ENCODE data around the gene HEXIM2. TPM values are rescaled to one million over a fixed set of nuclear protein-coding genes. Genes with fewer than 3 reads are reported as not detected.
A peak's percentile ranks its signal among the peaks of the same experiment; 100 is the strongest.

HEXIM2 gene
- total and polyA plus RNA-seq, 2 of the 13 experiments (the other 11 are each of a cell fraction or from before 2014, with no cell fraction given) = 27.1 to 32.4 TPM

- TF ChIP-seq ZNF101 (CRISPR knock-in tag; IDR thresholded peaks at IDR 0.05; ENCODE audit: borderline replicate concordance, low read depth) (no peak; the same call in 1 of the 2 replicates), WIZ (CRISPR knock-in tag; IDR thresholded peaks at IDR 0.05) (0 out of 2 replicates have a peak, but pooled peaks have one; percentile 28), ZNF543 (CRISPR knock-in tag; IDR thresholded peaks at IDR 0.05) (no peak; the same call in 1 of the 2 replicates), ZNF382 (CRISPR knock-in tag; IDR thresholded peaks at IDR 0.05; ENCODE audit: borderline replicate concordance) (no peak), NR2F2 (IDR thresholded peaks at IDR 0.05; ENCODE audit: borderline replicate concordance, low read depth) (0 out of 2 replicates have a peak, but pooled peaks have one; percentile 42), ZFYVE20 (CRISPR knock-in tag; IDR thresholded peaks at IDR 0.05; ENCODE audit: borderline replicate concordance, low read depth) (no peak), FOSL1 (CRISPR knock-in tag; IDR thresholded peaks at IDR 0.05; ENCODE audit: borderline replicate concordance) (peak; percentile 44; the same call in 1 of the 2 replicates), ATRX (CRISPR knock-in tag; IDR thresholded peaks at IDR 0.05; ENCODE audit: borderline replicate concordance) (no peak), PAX8 (CRISPR knock-in tag; IDR thresholded peaks at IDR 0.05; ENCODE audit: borderline replicate concordance) (peak; percentile 42; the same call in 1 of the 2 replicates), ETV6 (CRISPR knock-in tag; conservative IDR thresholded peaks at IDR 0.05) (no peak), ZNF646 (CRISPR knock-in tag; IDR thresholded peaks at IDR 0.05) (peak; percentile 64), SSRP1 (CRISPR knock-in tag; IDR thresholded peaks at IDR 0.05) (no peak), HNF4G (IDR thresholded peaks at IDR 0.05; ENCODE audit: borderline replicate concordance, low read depth, low read length) (no peak), HNF4G (CRISPR knock-in tag; IDR thresholded peaks at IDR 0.05; ENCODE audit: borderline replicate concordance, low read depth) (peak; percentile 66), GTF2F1 (IDR thresholded peaks at IDR 0.05; ENCODE audit: low read length) (0 out of 2 replicates have a peak, but pooled peaks have one; percentile 10)
- TF ChIP-seq, protein P1, sequence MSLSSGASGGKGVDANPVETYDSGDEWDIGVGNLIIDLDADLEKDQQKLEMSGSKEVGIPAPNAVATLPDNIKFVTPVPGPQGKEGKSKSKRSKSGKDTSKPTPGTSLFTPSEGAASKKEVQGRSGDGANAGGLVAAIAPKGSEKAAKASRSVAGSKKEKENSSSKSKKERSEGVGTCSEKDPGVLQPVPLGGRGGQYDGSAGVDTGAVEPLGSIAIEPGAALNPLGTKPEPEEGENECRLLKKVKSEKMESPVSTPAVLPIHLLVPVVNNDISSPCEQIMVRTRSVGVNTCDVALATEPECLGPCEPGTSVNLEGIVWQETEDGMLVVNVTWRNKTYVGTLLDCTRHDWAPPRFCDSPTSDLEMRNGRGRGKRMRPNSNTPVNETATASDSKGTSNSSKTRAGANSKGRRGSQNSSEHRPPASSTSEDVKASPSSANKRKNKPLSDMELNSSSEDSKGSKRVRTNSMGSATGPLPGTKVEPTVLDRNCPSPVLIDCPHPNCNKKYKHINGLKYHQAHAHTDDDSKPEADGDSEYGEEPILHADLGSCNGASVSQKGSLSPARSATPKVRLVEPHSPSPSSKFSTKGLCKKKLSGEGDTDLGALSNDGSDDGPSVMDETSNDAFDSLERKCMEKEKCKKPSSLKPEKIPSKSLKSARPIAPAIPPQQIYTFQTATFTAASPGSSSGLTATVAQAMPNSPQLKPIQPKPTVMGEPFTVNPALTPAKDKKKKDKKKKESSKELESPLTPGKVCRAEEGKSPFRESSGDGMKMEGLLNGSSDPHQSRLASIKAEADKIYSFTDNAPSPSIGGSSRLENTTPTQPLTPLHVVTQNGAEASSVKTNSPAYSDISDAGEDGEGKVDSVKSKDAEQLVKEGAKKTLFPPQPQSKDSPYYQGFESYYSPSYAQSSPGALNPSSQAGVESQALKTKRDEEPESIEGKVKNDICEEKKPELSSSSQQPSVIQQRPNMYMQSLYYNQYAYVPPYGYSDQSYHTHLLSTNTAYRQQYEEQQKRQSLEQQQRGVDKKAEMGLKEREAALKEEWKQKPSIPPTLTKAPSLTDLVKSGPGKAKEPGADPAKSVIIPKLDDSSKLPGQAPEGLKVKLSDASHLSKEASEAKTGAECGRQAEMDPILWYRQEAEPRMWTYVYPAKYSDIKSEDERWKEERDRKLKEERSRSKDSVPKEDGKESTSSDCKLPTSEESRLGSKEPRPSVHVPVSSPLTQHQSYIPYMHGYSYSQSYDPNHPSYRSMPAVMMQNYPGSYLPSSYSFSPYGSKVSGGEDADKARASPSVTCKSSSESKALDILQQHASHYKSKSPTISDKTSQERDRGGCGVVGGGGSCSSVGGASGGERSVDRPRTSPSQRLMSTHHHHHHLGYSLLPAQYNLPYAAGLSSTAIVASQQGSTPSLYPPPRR (CRISPR knock-in tag; IDR thresholded peaks at IDR 0.05; ENCODE audit: borderline replicate concordance) = peak; percentile 82
Observed at GRCh38 chr17:45160447-45161287, 1.0 kb upstream of the HEXIM2 start (continued).
